Breast epithelium (tissue), 4 donors: ENCODE measurements around the gene C1orf53. TPM values are rescaled to one million over a fixed set of nuclear protein-coding genes. Genes with fewer than 3 reads are reported as not detected.

Experiments used
- DNase-seq, 2 donors: peaks; one replicate each; pipeline ENCODE4 v3.0.0-alpha.2; 2019; ENCODE audit warnings: low spot score in 2 of 2
- H3K27ac ChIP-seq, 2 donors: fragments of 200-600 bp; sonication (generic) in 1 of 2; one replicate each; pipeline ENCODE4 v1.5.1; 2016 to 2019; ENCODE audit warnings: mild to moderate bottlenecking in 1 of 2
- H3K27me3 ChIP-seq, 2 donors: fragments of 200-600 bp; sonication (generic) in 1 of 2; one replicate each; pipeline versions ENCODE4 v1.5.1 to v1.6.0; 2017 to 2019; ENCODE audit warnings: control low read depth in 1 of 2, mild to moderate bottlenecking in 1 of 2
- H3K36me3 ChIP-seq: fragments of 200-600 bp; one replicate; pipeline ENCODE4 v1.5.1; 2019
- H3K4me1 ChIP-seq, 2 donors: fragments of 200-600 bp; sonication (generic); one replicate each; pipeline ENCODE4 v1.5.1; 2016 to 2019; ENCODE audit warnings: control low read depth in 1 of 2
- H3K4me3 ChIP-seq, 3 donors: fragments of 200-600 bp; sonication (generic); 1 replicate in 2 of 3; 2 replicates in 1 of 3; pipeline ENCODE4 v1.5.1; 2016 to 2019; ENCODE audit warnings: mild to moderate bottlenecking in 3 of 3, moderate library complexity in 2 of 3
- H3K9me3 ChIP-seq, 2 donors: fragments of 200-600 bp; sonication (generic) in 1 of 2; one replicate each; pipeline ENCODE4 v1.5.1; 2016 to 2019; ENCODE audit warnings: control low read depth in 1 of 2
- POLR2A ChIP-seq: fragments of 450-650 bp; IDR thresholded peaks from one replicate; pipeline ENCODE4 v1.6.1; 2016; ENCODE audit warnings: antibody characterized with exemption, mild to moderate bottlenecking, moderate library complexity
- POLR2AphosphoS5 ChIP-seq, 3 donors: sonication (generic); formaldehyde crosslinking; IDR thresholded peaks; one replicate each; pipeline ENCODE4 v1.6.1; 2017; ENCODE audit warnings: antibody characterized with exemption in 3 of 3
- intact Hi-C: fragments of 100-400 bp; cut with DNase I; formaldehyde crosslinking; loops from one replicate; pipeline ENCODE4 v1.15.1; 2023; ENCODE audit warnings: low total_unique reads
- total RNA-seq, 3 donors: library from RNA; depleted of rRNA; stranded (reverse); fragments of >200 nt; gene quantifications; one replicate each; pipeline ENCODE4 v1.1.0, GENCODE V29; 2016
- TF ChIP-seq, protein P1 (sequence below), 3 donors: fragments of 450-650 bp; IDR thresholded peaks; one replicate each; pipeline ENCODE4 v1.5.1; 2016 to 2017; ENCODE audit warnings: antibody characterized with exemption in 3 of 3, mild to moderate bottlenecking in 3 of 3, moderate library complexity in 3 of 3

C1orf53 gene
- total RNA-seq, 3 donors from 2014 or later, result 2.0 to 2.6 (median 2.6) TPM

DNA sequence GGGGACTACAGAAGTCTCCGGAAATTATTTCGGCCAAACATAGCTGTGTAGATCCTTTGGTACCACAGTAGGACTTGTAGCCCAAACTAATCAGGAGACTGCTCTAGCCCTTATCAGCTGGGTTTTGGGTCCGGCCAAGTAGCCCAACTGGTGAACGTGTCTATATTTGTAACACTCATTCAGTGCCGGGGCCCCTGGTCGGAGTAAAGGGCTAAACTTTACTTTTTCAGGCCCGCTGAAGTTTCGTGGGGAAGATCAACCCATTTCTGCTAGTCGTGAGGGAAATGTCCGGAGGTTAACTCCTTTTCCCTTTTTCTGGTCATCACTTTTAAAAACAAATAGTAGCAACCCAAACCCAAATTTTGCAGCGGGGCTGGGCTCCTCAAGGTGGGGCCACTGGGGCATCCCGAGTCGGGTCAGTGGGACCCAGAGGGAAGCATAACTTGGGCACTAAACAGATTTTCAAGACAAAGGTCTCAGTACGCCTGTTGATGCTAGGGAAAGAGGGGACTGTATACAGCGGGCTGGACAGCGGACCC lies 16.4 kb downstream of the C1orf53 start:
- intact Hi-C loops, result no loop called here

DNA sequence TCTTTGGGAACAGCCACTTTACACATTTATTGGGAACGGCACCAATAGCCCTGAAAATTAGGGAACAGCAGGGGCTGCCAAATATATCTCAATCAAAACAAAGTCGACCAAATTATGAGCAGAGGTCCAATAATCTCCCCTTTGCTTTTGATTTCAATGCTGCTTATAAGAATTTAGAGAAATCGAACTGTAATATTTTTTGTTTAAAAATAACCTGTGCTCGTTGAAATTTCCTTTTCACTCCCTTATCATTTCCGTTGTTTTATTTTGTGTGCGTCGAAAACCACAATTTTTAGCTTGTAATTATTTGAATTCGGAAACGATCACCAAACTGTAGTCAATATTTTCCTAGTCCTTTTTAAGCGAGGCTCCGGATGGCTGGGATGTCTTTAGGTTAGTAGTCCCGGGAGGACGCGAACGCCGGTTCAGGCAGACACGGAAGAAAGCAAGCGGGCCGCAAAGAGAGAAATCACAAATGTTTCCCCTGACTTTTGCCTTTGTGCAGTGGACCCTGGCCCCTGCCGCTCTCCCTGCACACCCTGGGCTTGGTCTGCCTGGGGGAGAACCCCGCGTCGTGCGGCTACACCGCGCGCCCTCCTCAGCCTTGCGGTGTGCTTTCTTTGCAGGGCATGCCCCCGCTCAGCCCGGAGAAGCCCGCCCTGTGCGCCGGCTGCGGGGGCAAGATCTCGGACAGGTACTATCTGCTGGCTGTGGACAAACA lies 17.1 kb downstream of the C1orf53 start:
- Histone ChIP-seq H3K27ac (no peak overlapping the region), H3K36me3 (no peaks in the 10 kb centered on the region), H3K9me3 (no peaks in the 10 kb centered on the region), H3K4me3 (peak overlapping the region in 1 of 3 donors; percentile 29), H3K4me1 (peaks cover 9 to 25% of the 10 kb centered on the region in 2 donors), H3K27me3 (peaks cover 7 to 81% of the 10 kb centered on the region in 2 donors)
- TF ChIP-seq, protein P1, sequence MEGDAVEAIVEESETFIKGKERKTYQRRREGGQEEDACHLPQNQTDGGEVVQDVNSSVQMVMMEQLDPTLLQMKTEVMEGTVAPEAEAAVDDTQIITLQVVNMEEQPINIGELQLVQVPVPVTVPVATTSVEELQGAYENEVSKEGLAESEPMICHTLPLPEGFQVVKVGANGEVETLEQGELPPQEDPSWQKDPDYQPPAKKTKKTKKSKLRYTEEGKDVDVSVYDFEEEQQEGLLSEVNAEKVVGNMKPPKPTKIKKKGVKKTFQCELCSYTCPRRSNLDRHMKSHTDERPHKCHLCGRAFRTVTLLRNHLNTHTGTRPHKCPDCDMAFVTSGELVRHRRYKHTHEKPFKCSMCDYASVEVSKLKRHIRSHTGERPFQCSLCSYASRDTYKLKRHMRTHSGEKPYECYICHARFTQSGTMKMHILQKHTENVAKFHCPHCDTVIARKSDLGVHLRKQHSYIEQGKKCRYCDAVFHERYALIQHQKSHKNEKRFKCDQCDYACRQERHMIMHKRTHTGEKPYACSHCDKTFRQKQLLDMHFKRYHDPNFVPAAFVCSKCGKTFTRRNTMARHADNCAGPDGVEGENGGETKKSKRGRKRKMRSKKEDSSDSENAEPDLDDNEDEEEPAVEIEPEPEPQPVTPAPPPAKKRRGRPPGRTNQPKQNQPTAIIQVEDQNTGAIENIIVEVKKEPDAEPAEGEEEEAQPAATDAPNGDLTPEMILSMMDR (IDR thresholded peaks at IDR 0.05), result no peak
- TF ChIP-seq POLR2A, result no peak
- no peak for TF ChIP-seq POLR2AphosphoS5 (IDR thresholded peaks at IDR 0.05)
- no peak for DNase-seq
- intact Hi-C loops, result no loop called here

More for the DNA sequence above, 16.4 kb downstream of the C1orf53 start:
- no peak for DNase-seq
- peaks cover 7 to 88% of the 10 kb centered on the region in 2 donors for H3K27me3 ChIP-seq
- H3K9me3 ChIP-seq, result no peaks in the 10 kb centered on the region
- H3K4me1 ChIP-seq, result peaks cover 9 to 25% of the 10 kb centered on the region in 2 donors
- TF ChIP-seq POLR2A (no peak), POLR2AphosphoS5 (IDR thresholded peaks at IDR 0.05) (no peak)
- TF ChIP-seq, protein P1 (IDR thresholded peaks at IDR 0.05), result no peak
- no peak overlapping the region for H3K4me3 ChIP-seq
- no peaks in the 10 kb centered on the region for H3K36me3 ChIP-seq
- no peak overlapping the region for H3K27ac ChIP-seq

DNA sequence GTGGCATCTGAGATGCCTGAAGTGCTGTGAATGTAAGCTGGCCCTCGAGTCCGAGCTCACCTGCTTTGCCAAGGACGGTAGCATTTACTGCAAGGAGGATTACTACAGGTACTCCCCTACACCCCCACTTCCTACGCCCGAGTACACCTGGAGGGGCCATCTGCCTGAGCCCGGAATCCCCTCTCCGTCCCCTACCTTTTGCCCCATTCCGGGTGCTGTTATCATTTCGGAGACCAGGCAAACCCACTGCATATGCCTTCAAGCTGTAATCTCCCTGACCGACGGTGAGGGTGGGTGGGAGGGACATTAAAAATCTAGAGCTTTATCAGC lies 17.6 kb downstream of the C1orf53 start:
- no peak for TF ChIP-seq POLR2AphosphoS5 (IDR thresholded peaks at IDR 0.05)
- TF ChIP-seq POLR2A, result no peak
- TF ChIP-seq, protein P1 (IDR thresholded peaks at IDR 0.05), result no peak
- intact Hi-C loops, result no loop called here
- Histone ChIP-seq H3K4me3 (peak overlapping the region in 1 of 3 donors; percentile 29), H3K27ac (no peak overlapping the region), H3K36me3 (no peaks in the 10 kb centered on the region), H3K4me1 (peaks cover 9 to 25% of the 10 kb centered on the region in 2 donors), H3K27me3 (peaks cover 7 to 76% of the 10 kb centered on the region in 2 donors), H3K9me3 (no peaks in the 10 kb centered on the region)
- no peak for DNase-seq

DNA sequence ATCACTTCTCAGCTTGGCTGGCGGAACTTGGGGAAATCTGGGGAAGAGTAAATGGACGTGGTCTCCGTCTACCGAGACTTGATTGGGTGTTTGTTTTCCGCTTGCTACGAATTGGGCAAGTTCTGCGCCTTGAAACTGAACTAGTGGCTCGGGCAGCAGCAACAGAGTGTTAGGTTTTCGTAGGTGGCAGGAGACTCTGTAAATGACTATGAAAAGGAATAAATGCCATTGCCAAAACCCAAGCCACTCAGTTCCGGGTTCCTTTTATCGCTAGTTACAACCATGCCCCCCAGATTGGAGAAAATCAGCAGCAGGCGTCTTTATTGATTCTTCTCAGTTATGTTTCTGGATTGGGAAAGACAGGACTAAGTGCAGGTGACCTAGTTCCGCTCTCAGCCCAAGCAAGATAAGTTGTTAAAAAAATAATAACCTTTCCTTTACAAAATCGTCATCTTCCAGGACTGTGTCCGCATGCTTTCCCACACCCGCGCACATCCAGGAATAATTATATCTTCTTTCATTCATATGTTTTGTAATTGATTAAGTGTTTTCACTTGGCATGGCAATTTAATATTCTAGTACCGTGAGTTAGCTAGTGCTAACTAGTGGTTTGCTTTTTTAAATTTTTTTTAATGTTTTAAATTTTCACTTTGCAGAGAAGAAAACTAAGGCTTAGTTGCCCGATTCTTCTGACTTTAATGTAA lies 18.1 kb downstream of the C1orf53 start:
- Histone ChIP-seq H3K36me3 (no peaks in the 10 kb centered on the region), H3K27ac (no peak overlapping the region), H3K4me3 (no peak overlapping the region), H3K27me3 (peaks cover 7 to 71% of the 10 kb centered on the region in 2 donors), H3K9me3 (no peaks in the 10 kb centered on the region), H3K4me1 (peaks cover 9 to 25% of the 10 kb centered on the region in 2 donors)
- intact Hi-C loops, result loop anchor here (1.0 kb wide), 1 partner anchor 23 kb away; no protein-coding TSS in a partner anchor
- TF ChIP-seq POLR2A (no peak), POLR2AphosphoS5 (IDR thresholded peaks at IDR 0.05) (no peak)
- TF ChIP-seq, protein P1 (IDR thresholded peaks at IDR 0.05), result no peak
- no peak for DNase-seq
